Small intestine (tissue), 7 donors: ENCODE measurements around the gene MRGPRG. TPM values are rescaled to one million over a fixed set of nuclear protein-coding genes. Genes with fewer than 3 reads are reported as not detected.

Experiments used
- DNase-seq, 2 donors: peaks; one replicate each; pipeline versions ENCODE4 v3.0.0 to v3.0.0-alpha.2; 2013
- FAIRE-seq: peaks from 2 replicates; lab custom pipeline; 2012; peaks lifted over from hg19 to GRCh38; lab: Jason Lieb, UNC
- H3K27ac ChIP-seq, 3 donors: one replicate each; pipeline ENCODE4 v1.5.1; 2013; ENCODE audit warnings: low read length in 2 of 3, mild to moderate bottlenecking in 2 of 3, control low read depth in 1 of 3, inconsistent platforms in 1 of 3, low read depth in 1 of 3, moderate library complexity in 1 of 3
- H3K27me3 ChIP-seq, 3 donors: one replicate each; pipeline ENCODE4 v1.6.1; 2013; ENCODE audit warnings: low read length in 3 of 3, inconsistent platforms in 1 of 3; ENCODE audit not compliant: control insufficient read depth in 3 of 3, insufficient read depth in 3 of 3
- H3K36me3 ChIP-seq, 3 donors: one replicate each; pipeline ENCODE4 v1.6.1; 2013; ENCODE audit warnings: low read length in 3 of 3, inconsistent platforms in 1 of 3, low read depth in 1 of 3, mild to moderate bottlenecking in 1 of 3, moderate library complexity in 1 of 3; ENCODE audit not compliant: control insufficient read depth in 3 of 3, insufficient read depth in 2 of 3
- H3K4me1 ChIP-seq, 3 donors: one replicate each; pipeline ENCODE4 v1.6.1; 2013; ENCODE audit warnings: low read length in 2 of 3, inconsistent platforms in 1 of 3, low read depth in 1 of 3, mild to moderate bottlenecking in 1 of 3, moderate library complexity in 1 of 3; ENCODE audit not compliant: control insufficient read depth in 3 of 3, insufficient read depth in 2 of 3
- H3K4me3 ChIP-seq, 3 donors: one replicate each; pipeline ENCODE4 v1.5.1; 2013; ENCODE audit warnings: low read length in 3 of 3, control low read depth in 1 of 3, inconsistent platforms in 1 of 3, low read depth in 1 of 3, mild to moderate bottlenecking in 1 of 3, moderate library complexity in 1 of 3
- H3K9me3 ChIP-seq, 2 donors: one replicate each; pipeline ENCODE4 v1.6.1; 2013; ENCODE audit warnings: low read depth in 1 of 2, low read length in 1 of 2; ENCODE audit not compliant: control insufficient read depth in 2 of 2, insufficient read depth in 1 of 2
- WGBS, 3 donors: extraction: QIAGEN DNeasy Blood & Tissue Kit; methylation state at CpG; one replicate each; pipeline ENCODE4 v1.1.7; 2013; 5-methylcytosine and 5-hydroxymethylcytosine counted together
- polyA plus RNA-seq, 4 donors: library from polyadenylated mRNA; stranded (reverse) in 3 of 4; unstranded in 1 of 4; fragments of 200-250 nt in 3 of 4; fragments of 120-200 nt in 1 of 4; gene quantifications; one replicate each; pipeline versions ENCODE4 v1.2.1 to v1.2.3, GENCODE V29; 2013
- donor health status: healthy with polysubstance abuse.
- donor health status: control.
- donor health status: control.
- donor health status: Bipolar disorder and iron deficiency.
- donor health status: healthy.

The MRGPRG gene
- polyA plus RNA-seq, 4 donors = not detected

- no peak overlapping the region for H3K4me3 ChIP-seq
- FAIRE-seq (no peak), DNase-seq (no peak)
- H3K4me1 ChIP-seq = peaks cover 0 to 13% (median 0%) of the 10 kb centered on the region in 3 donors
- no peak overlapping the region for H3K27ac ChIP-seq
- H3K9me3 ChIP-seq = no peaks in the 10 kb centered on the region
- WGBS, 3 donors = 67 to 75% (median 75%) methylated on average over 11 to 12 of the region's 12 CpGs
- H3K36me3 ChIP-seq = no peaks in the 10 kb centered on the region
- H3K27me3 ChIP-seq = peaks cover 0 to 5% (median 3%) of the 10 kb centered on the region in 3 donors
Measured at GRCh38 chr11:3194016-3194816, 24.4 kb downstream of the MRGPRG start.

GRCh38 chr11:3193373-3194015 is 25.1 kb downstream of the MRGPRG start:
- 83 to 87% (median 84%) methylated on average over 19 of the region's 19 CpGs for WGBS, 3 donors
- peaks cover 0 to 5% (median 3%) of the 10 kb centered on the region in 3 donors for H3K27me3 ChIP-seq
- no peak overlapping the region for H3K27ac ChIP-seq
- DNase-seq (no peak), FAIRE-seq (no peak)
- H3K4me1 ChIP-seq = peaks cover 0 to 13% (median 0%) of the 10 kb centered on the region in 3 donors
- no peaks in the 10 kb centered on the region for H3K36me3 ChIP-seq
- no peaks in the 10 kb centered on the region for H3K9me3 ChIP-seq
- H3K4me3 ChIP-seq = no peak overlapping the region

GRCh38 chr11:3192511-3193372 is 25.9 kb downstream of the MRGPRG start:
- FAIRE-seq = no peak
- Histone ChIP-seq H3K4me1 (peaks cover 0 to 13% (median 0%) of the 10 kb centered on the region in 3 donors), H3K9me3 (no peaks in the 10 kb centered on the region), H3K27ac (no peak overlapping the region), H3K4me3 (no peak overlapping the region), H3K27me3 (peaks cover 0 to 5% (median under 1%) of the 10 kb centered on the region in 3 donors), H3K36me3 (no peaks in the 10 kb centered on the region)
- no peak for DNase-seq
- WGBS, 3 donors = 62 to 83% (median 71%) methylated on average over 14 of the region's 14 CpGs

- no peak for DNase-seq
- Histone ChIP-seq H3K36me3 (no peaks in the 10 kb centered on the region), H3K4me1 (peaks cover 0 to 13% (median 0%) of the 10 kb centered on the region in 3 donors), H3K9me3 (no peaks in the 10 kb centered on the region), H3K4me3 (no peak overlapping the region), H3K27ac (no peak overlapping the region), H3K27me3 (peaks cover 0 to 5% (median 0%) of the 10 kb centered on the region in 3 donors)
- no peak for FAIRE-seq
- 88 to 95% (median 88%) methylated on average over 19 of the region's 19 CpGs for WGBS, 3 donors
Measured at GRCh38 chr11:3191586-3192324, 26.9 kb downstream of the MRGPRG start.

GRCh38 chr11:3190600-3190999 is 28.0 kb downstream of the MRGPRG start:
- DNase-seq (no peak), FAIRE-seq (no peak)
- no peaks in the 10 kb centered on the region for H3K9me3 ChIP-seq
- no peak overlapping the region for H3K27ac ChIP-seq
- no peaks in the 10 kb centered on the region for H3K36me3 ChIP-seq
- H3K27me3 ChIP-seq = peaks cover 0 to 5% (median 0%) of the 10 kb centered on the region in 3 donors
- no peak overlapping the region for H3K4me3 ChIP-seq
- 73 to 74% (median 74%) methylated on average over 6 of the region's 6 CpGs for WGBS, 3 donors
- H3K4me1 ChIP-seq = peaks cover 0 to 5% (median 0%) of the 10 kb centered on the region in 3 donors

- H3K27ac ChIP-seq = no peak overlapping the region
- no peaks in the 10 kb centered on the region for H3K9me3 ChIP-seq
- H3K4me3 ChIP-seq = no peak overlapping the region
- H3K36me3 ChIP-seq = no peaks in the 10 kb centered on the region
- no peaks in the 10 kb centered on the region for H3K4me1 ChIP-seq
- no peak for FAIRE-seq
- no peak for DNase-seq
- H3K27me3 ChIP-seq = peaks cover 0 to 5% (median 0%) of the 10 kb centered on the region in 3 donors
- WGBS, 3 donors = 76 to 87% (median 77%) methylated on average over 11 of the region's 11 CpGs
Measured at GRCh38 chr11:3189886-3190583, 28.6 kb downstream of the MRGPRG start.

- Histone ChIP-seq H3K27me3 (peaks cover 0 to 5% (median 0%) of the 10 kb centered on the region in 3 donors), H3K9me3 (no peaks in the 10 kb centered on the region), H3K27ac (no peak overlapping the region), H3K36me3 (no peaks in the 10 kb centered on the region), H3K4me1 (no peaks in the 10 kb centered on the region), H3K4me3 (no peak overlapping the region)
- DNase-seq (no peak), FAIRE-seq (no peak)
- 60 to 72% (median 68%) methylated on average over 15 of the region's 15 CpGs for WGBS, 3 donors
Measured at GRCh38 chr11:3189196-3189843, 29.3 kb downstream of the MRGPRG start.
